Activated CD8-positive, alpha-beta T cell treated with anti-CD3 and anti-CD28 coated beads, Interleukin-2, amount 10 ng/mL, durations not matched to agents 7 days and 5 days (primary cell): ENCODE results near the gene RPL31. TPM values are rescaled to one million over a fixed set of nuclear protein-coding genes. Genes with fewer than 3 reads are reported as not detected.

Source experiments
- ATAC-seq: fragments of 150-1000 bp; cut with Tn5 transposase; one replicate; pipeline ENCODE4 v1.10.0; 2021; ENCODE audit warnings: moderate library complexity
- CTCF ChIA-PET: fragments of 350-600 bp; sonication (Branson Sonifier 250); formaldehyde crosslinking; loops from one replicate; lab custom pipeline; 2021; ENCODE audit warnings: antibody characterized with exemption; lab: Charles Lee
- POLR2A ChIA-PET: fragments of 350-600 bp; sonication (Branson Sonifier 250); formaldehyde crosslinking; loops from one replicate; lab custom pipeline; 2021; ENCODE audit warnings: antibody characterized with exemption; lab: Charles Lee
- DNase-seq: peaks from one replicate; pipeline ENCODE4 v3.0.0-alpha.2; 2020
- H3K27ac Mint-ChIP-seq: one replicate; pipeline ENCODE4 v1.8.0; 2021; ENCODE audit warnings: mild to moderate bottlenecking, mixed read lengths
- H3K27me3 Mint-ChIP-seq: one replicate; pipeline ENCODE4 v1.8.0; 2021; ENCODE audit warnings: low read depth, mixed read lengths
- H3K36me3 Mint-ChIP-seq: one replicate; pipeline ENCODE4 v1.8.0; 2021; ENCODE audit warnings: low read depth, mixed read lengths
- H3K4me1 Mint-ChIP-seq: one replicate; pipeline ENCODE4 v1.8.0; 2021; ENCODE audit warnings: low read depth, mixed read lengths
- H3K4me3 Mint-ChIP-seq: one replicate; pipeline ENCODE4 v1.8.0; 2021; ENCODE audit warnings: mild to moderate bottlenecking, mixed read lengths
- H3K9me3 Mint-ChIP-seq: one replicate; pipeline ENCODE4 v1.8.0; 2022; ENCODE audit warnings: mixed read lengths; ENCODE audit not compliant: insufficient read depth
- total RNA-seq, 2 experiments: library from RNA; stranded (reverse); gene quantifications; one replicate each; pipeline ENCODE4 v1.2.3, GENCODE V29; 2021

Gene RPL31
- total RNA-seq, 2 experiments from 2014 or later: 1,300 to 1,339 TPM

DNA sequence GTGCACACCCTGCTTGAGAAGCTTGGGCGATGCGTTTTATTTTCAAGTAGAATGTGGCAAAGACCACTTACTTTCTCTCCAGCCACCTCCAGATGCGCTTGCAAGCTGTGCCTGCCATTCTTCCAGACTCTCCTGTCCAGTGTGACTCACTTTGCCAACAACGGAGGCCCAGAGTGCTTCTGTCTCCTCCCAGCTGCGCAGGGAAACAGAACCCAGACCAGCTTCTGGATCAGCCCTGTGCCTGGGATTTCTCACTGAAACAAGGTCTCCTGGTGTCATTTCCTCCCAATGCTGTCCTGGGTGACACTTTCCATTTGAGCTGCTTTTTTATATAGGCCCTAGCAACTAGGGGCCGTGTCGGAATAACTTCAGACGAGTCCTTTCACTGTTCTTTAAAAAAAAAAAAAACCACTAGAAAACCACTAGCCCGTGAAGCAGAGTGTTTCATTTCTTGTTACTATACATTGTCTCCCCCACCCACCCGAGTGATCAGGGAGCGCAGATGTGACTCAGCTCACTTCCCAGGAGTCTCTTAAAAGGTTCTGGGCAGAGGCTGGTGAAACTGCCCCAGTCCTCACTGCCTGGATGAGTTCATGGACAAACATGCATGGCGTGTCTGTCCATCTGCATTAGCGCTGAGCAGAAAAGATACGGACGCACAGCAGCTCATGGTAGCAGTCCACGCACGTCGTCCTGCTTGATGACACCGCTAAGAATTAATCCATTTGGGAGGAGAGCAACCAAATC lies 25.3 kb upstream of the RPL31 start:
- ChIA-PET CTCF (no interaction called here), POLR2A (interaction anchor here (1.1 kb wide), 1 partner anchor 12 kb away, joined by 3 read pairs; no protein-coding TSS in a partner anchor)
- H3K4me3 Mint-ChIP-seq: no peak overlapping the region
- DNase-seq: no peak
- H3K27ac Mint-ChIP-seq: no peak overlapping the region
- H3K4me1 Mint-ChIP-seq: peaks cover 7% of the 10 kb centered on the region
- H3K27me3 Mint-ChIP-seq: no peaks in the 10 kb centered on the region
- no peaks in the 10 kb centered on the region for H3K36me3 Mint-ChIP-seq
- H3K9me3 Mint-ChIP-seq: no peaks in the 10 kb centered on the region
- ATAC-seq: no peak

DNA sequence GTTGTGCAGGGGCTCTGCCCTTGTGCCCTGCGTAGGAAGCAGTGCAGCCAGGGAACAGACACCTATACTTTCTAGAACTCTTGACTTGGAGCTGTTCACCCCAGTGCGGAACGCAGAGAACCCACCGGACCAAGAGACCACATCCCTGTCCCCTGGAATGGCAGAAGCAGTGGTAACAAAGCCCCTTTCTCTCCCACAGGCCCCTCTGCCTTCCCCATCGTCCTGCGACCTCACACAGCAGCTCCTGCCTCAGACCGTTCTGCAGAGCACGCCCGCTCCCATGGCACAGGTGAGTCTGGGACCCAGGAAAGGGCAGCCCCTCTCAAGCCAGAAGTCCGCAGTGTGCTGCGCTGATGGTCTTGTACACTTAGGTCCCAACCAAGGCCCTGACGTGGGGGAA lies 24.6 kb upstream of the RPL31 start:
- ChIA-PET POLR2A (interaction anchor here (1.1 kb wide), 1 partner anchor 13 kb away, joined by 3 read pairs; no protein-coding TSS in a partner anchor), CTCF (interaction anchor here (1.3 kb wide), 1 partner anchor 35 kb away, joined by 3 read pairs; no protein-coding TSS in a partner anchor)
- H3K27me3 Mint-ChIP-seq: no peaks in the 10 kb centered on the region
- H3K4me1 Mint-ChIP-seq: peaks cover 7% of the 10 kb centered on the region
- no peaks in the 10 kb centered on the region for H3K9me3 Mint-ChIP-seq
- ATAC-seq (no peak), DNase-seq (no peak)
- no peak overlapping the region for H3K27ac Mint-ChIP-seq
- no peak overlapping the region for H3K4me3 Mint-ChIP-seq
- no peaks in the 10 kb centered on the region for H3K36me3 Mint-ChIP-seq

DNA sequence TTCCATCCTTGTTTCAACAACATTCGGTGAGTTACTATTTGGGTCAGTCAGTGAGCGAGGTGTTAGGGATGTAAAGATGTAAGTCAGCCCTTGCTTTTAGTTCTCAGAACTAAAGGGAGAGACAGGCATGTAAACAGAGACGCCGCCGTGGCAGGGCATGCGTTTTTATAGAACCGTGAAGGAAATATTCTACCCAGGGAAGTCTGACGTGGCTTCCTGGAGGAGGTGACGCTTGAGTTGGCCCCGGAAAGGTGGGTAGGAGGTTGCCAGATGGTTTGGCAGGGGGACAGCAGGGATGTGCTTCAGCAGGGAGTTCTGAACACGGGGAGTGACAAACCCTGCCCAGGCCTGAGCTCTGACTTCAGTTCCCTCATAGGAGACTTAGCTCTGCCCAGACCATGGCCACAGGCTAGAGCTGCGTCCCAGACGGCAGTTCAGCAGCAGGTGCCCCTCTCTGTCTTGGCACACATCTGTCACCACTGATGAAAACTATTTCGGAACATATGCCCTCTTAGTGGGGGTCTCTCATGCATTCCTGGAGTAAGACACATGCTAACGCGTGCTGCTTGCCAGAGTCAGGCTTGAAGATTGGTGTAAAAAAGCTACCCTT lies 23.4 kb upstream of the RPL31 start:
- ATAC-seq (no peak), DNase-seq (no peak)
- Mint-ChIP-seq H3K36me3 (no peaks in the 10 kb centered on the region), H3K4me3 (no peak overlapping the region), H3K27ac (no peak overlapping the region), H3K27me3 (no peaks in the 10 kb centered on the region), H3K9me3 (no peaks in the 10 kb centered on the region), H3K4me1 (peaks cover 7% of the 10 kb centered on the region)
- ChIA-PET POLR2A (no interaction called here), CTCF (interaction anchor here (0.8 to 1.3 kb wide), 2 partner anchors 34 to 368 kb away, joined by 3 read pairs; no protein-coding TSS in a partner anchor)

DNA sequence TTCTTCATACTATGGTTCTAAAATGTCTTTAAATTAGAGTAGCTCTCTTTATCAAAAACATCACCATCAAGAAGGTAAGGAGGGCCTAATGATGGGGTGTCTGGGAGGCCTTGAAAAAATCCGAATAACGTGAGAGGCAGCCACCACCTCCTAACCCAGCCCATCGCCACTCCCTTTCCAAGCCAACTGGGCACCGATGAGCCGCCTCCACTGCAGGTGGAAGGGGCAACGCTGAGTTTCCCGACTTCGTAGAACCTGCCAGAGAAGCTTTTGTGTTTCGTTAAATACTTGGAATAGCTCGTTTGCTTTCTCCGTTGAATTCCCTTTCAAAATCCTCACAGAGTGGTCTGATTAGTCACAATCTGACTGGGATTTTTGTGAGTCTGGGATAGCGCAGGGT lies 22.0 kb upstream of the RPL31 start:
- ChIA-PET POLR2A (no interaction called here), CTCF (interaction anchor here (1.1 to 1.6 kb wide), 2 partner anchors 370 to 373 kb away, joined by 3 to 4 read pairs; no protein-coding TSS in a partner anchor)
- H3K27me3 Mint-ChIP-seq: peaks cover 2% of the 10 kb centered on the region
- peaks cover 7% of the 10 kb centered on the region for H3K4me1 Mint-ChIP-seq
- H3K4me3 Mint-ChIP-seq: no peak overlapping the region
- no peaks in the 10 kb centered on the region for H3K36me3 Mint-ChIP-seq
- no peak overlapping the region for H3K27ac Mint-ChIP-seq
- ATAC-seq (no peak), DNase-seq (no peak)
- H3K9me3 Mint-ChIP-seq: no peaks in the 10 kb centered on the region

DNA sequence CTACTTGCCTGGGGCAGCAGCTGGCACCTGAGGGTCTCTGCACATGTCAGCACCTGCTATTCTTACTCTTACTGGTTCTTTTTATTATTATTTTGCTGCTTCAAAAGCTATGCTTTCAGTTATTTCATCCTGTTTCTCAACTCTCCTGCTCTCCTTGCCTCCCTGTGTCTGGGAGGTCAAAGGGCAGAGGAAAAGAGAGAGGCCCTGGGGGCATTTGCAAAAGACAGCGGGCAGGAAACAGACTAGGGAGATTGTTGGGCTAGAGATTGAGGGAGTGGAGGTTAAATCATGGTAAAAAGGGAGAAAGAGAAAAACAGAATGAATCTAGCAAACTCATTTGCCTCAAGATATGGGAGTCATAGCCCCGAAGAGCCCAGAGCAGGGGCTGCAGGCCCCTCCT lies 21.1 kb upstream of the RPL31 start:
- Mint-ChIP-seq H3K4me1 (peaks cover 7% of the 10 kb centered on the region), H3K9me3 (no peaks in the 10 kb centered on the region), H3K36me3 (no peaks in the 10 kb centered on the region), H3K27ac (no peak overlapping the region), H3K4me3 (no peak overlapping the region), H3K27me3 (peaks cover 2% of the 10 kb centered on the region)
- ATAC-seq (no peak), DNase-seq (no peak)
- ChIA-PET POLR2A (no interaction called here), CTCF (interaction anchor here (1.6 kb wide), 1 partner anchor 371 kb away, joined by 4 read pairs; no protein-coding TSS in a partner anchor)

DNA sequence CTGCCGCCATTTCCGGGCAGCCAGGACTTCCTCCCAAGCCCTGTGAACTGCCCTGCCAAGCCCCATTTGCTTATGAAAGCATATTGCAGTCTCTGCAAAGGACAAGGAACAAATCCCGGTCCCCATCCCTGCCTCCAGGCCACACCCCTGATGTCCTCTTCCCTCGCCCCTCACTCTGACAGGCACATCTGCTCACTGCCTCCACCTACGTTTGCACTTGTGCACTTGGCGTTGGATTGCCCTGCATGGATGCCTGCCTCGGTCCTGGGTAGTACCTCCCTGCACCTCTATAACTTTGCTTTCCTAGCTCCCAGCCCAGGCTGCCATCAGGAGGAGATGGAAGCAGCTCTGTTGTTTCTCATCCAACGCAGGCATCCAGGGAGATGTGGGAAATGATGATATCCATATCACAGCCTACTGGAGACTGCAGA lies 19.6 kb upstream of the RPL31 start:
- Mint-ChIP-seq H3K27me3 (peaks cover 2% of the 10 kb centered on the region), H3K4me3 (no peak overlapping the region), H3K27ac (no peak overlapping the region), H3K9me3 (no peaks in the 10 kb centered on the region), H3K36me3 (no peaks in the 10 kb centered on the region), H3K4me1 (peaks cover 7% of the 10 kb centered on the region)
- ChIA-PET POLR2A (interaction anchor here (0.6 kb wide), 1 partner anchor 379 kb away, joined by 3 read pairs; no protein-coding TSS in a partner anchor), CTCF (interaction anchor here (1.2 to 1.9 kb wide), 5 partner anchors 9 to 375 kb away, joined by 3 to 10 read pairs (median 5); no protein-coding TSS in a partner anchor)
- DNase-seq: no peak
- ATAC-seq: no peak

DNA sequence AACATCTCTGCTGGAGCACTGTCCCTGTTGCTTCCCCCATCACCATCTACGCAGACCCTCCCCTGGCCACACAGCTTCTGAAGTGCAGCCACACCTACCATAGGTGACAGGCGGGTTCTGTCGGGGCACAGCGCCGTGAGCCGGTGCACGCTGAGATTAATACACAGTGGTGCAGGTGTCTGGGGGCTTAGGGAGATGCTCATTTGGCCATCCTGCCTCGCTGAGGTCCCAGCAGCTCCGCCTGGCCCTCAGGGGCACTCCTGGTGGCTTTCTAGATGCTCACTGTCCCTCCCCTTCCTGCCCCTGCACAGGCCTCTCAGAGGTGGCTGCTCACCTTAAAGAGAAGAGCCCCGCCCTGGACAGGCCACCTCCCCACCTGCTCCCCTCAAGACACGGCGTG lies 18.9 kb upstream of the RPL31 start:
- ChIA-PET CTCF (interaction anchor here (1.2 to 1.9 kb wide), 5 partner anchors 10 to 376 kb away, joined by 3 to 10 read pairs (median 5); no protein-coding TSS in a partner anchor), POLR2A (interaction anchor here (0.6 kb wide), 1 partner anchor 380 kb away, joined by 3 read pairs; no protein-coding TSS in a partner anchor)
- Mint-ChIP-seq H3K27ac (no peak overlapping the region), H3K27me3 (peaks cover 2% of the 10 kb centered on the region), H3K36me3 (no peaks in the 10 kb centered on the region), H3K4me3 (no peak overlapping the region), H3K9me3 (no peaks in the 10 kb centered on the region), H3K4me1 (peaks cover 7% of the 10 kb centered on the region)
- DNase-seq (no peak), ATAC-seq (no peak)

DNA sequence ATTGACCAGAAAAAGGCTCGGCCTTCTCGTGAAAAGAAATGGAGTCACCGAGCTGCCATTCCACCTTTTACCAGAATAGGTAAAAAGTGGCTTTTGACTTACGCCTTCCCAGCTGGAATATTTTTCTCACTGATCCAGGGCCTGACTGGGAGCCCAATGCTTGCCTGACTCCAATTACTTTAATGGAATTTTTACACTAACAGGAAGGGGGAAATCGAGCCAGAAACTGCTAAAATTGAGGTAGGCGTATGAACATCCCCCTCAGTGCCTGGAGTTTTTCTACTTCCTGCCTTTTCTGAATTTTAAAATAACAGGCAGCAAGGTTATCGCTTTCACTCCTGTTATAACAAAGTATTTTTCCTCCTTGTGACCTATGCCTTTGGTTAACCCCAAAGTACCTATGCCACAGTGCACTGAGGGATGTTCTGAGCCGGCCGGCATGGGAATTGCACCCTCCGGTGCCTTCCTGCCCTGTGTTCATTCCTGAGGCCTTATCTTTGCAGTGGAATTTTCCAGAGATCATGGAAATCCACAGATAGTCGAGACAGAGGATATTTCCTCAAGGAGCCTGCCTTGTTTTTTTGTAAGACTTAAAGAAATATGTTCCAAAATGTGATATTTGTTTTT lies 18.3 kb upstream of the RPL31 start:
- Mint-ChIP-seq H3K36me3 (no peaks in the 10 kb centered on the region), H3K27ac (no peak overlapping the region), H3K9me3 (no peaks in the 10 kb centered on the region), H3K27me3 (peaks cover 2% of the 10 kb centered on the region), H3K4me3 (no peak overlapping the region), H3K4me1 (peaks cover 7% of the 10 kb centered on the region)
- no peak for DNase-seq
- ChIA-PET CTCF (interaction anchor here (1.6 to 1.9 kb wide), 2 partner anchors 15 to 253 kb away, joined by 5 to 6 read pairs; no protein-coding TSS in a partner anchor), POLR2A (no interaction called here)
- ATAC-seq: no peak

DNA sequence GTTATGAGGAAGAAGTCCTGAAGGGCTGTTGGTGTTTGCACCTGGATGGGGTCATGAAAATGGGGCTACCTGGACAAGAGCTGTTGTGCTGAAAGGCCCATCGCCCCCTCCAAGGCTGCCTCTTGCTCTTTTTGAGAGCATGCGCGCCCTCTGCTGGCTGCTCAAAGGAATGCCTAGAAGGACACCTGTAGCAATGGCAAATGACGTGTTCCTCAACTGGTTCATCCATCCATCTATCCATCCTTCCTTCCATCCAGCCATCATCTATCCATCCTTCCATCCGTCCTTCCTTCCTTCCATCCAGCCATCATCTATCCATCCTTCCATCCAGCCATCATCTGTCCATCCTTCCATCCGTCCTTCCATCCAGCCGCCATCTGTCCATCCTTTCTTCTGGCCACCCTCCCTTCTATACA lies 17.2 kb upstream of the RPL31 start:
- H3K27me3 Mint-ChIP-seq: peaks cover 2% of the 10 kb centered on the region
- ATAC-seq (peak; percentile 75), DNase-seq (peak; percentile 83)
- CTCF ChIA-PET: interaction anchor here (0.5 to 2.1 kb wide), 11 partner anchors 17 to 390 kb away, joined by 3 to 34 read pairs (median 3); partner anchors contain the start of gene RPL31
- H3K4me1 Mint-ChIP-seq: peaks cover 7% of the 10 kb centered on the region
- H3K9me3 Mint-ChIP-seq: no peaks in the 10 kb centered on the region
- POLR2A ChIA-PET: no interaction called here
- no peak overlapping the region for H3K27ac Mint-ChIP-seq
- no peaks in the 10 kb centered on the region for H3K36me3 Mint-ChIP-seq
- H3K4me3 Mint-ChIP-seq: no peak overlapping the region

DNA sequence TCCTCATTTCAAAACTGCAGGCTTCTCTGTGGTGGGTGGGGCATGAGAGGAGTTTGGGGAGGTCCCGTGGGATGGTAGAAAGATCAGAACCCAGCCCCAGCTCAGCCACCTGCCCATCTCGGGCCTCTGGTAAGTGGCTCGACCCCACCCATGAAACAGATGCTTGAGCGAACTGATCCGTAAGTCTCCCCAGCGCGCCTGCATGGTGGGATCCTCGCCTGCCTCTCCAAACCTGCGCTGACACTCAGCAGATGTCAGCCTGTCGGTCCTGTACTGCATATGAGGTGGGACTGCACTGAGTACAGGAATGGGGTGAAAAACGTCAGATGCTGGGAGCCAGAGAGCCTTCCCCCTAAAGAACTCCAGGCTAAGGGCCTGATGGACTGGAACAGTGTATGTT lies 15.9 kb upstream of the RPL31 start:
- ATAC-seq: no peak
- ChIA-PET CTCF (interaction anchor here (1.0 to 2.1 kb wide), 12 partner anchors 16 to 396 kb away, joined by 3 to 34 read pairs (median 4); partner anchors contain the start of gene RPL31), POLR2A (interaction anchor here (1.1 kb wide), 1 partner anchor 16 kb away, joined by 5 read pairs; the partner anchor contains the start of gene RPL31)
- Mint-ChIP-seq H3K4me1 (peaks cover under 1% of the 10 kb centered on the region), H3K4me3 (no peak overlapping the region), H3K36me3 (no peaks in the 10 kb centered on the region), H3K27ac (no peak overlapping the region), H3K27me3 (peaks cover 2% of the 10 kb centered on the region), H3K9me3 (no peaks in the 10 kb centered on the region)
- no peak for DNase-seq

DNA sequence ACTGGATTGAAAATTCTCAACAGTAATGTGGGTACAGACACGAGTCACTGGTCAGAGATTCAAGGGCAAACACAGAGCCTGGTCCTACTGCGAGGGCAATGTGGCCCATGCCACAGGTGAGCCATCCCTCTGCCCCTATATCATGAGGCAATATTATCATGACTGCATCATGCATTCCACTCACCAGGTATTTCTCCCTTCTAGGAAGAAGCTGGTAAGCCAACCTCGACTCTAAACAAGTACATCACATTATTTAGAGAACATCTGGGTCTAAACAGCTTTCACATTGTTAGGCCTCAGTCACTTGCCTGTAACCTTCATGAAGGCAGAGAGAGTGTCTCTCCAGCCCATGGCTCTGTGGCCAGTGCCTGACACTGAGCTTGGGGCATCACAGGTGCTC lies 14.6 kb upstream of the RPL31 start:
- CTCF ChIA-PET: interaction anchor here (0.8 to 3.9 kb wide), 8 partner anchors 11 to 393 kb away, joined by 3 to 16 read pairs (median 5); no protein-coding TSS in a partner anchor
- Mint-ChIP-seq H3K36me3 (no peaks in the 10 kb centered on the region), H3K9me3 (no peaks in the 10 kb centered on the region), H3K4me3 (no peak overlapping the region), H3K27ac (no peak overlapping the region), H3K4me1 (no peaks in the 10 kb centered on the region), H3K27me3 (peaks cover 2% of the 10 kb centered on the region)
- POLR2A ChIA-PET: interaction anchor here (0.6 kb wide), 1 partner anchor 17 kb away, joined by 3 read pairs; no protein-coding TSS in a partner anchor
- ATAC-seq (no peak), DNase-seq (no peak)
